HG02970 (cell line): ENCODE measurements around the gene ALDOC.
"Not testable (repeated sequence)": the region's sequence is repeated elsewhere in the genome, so short reads cannot be mapped to it uniquely, and the experiment has no call there.

Experiments used
- ATAC-seq: cut with Tn5 transposase; IDR thresholded peaks from one replicate; pipeline ENCODE4 v1.9.1; 2021; ENCODE audit warnings: mild to moderate bottlenecking, moderate library complexity, moderate number of reproducible peaks; ENCODE audit not compliant: unreplicated experiment, low FRiP score

The ALDOC gene

DNA sequence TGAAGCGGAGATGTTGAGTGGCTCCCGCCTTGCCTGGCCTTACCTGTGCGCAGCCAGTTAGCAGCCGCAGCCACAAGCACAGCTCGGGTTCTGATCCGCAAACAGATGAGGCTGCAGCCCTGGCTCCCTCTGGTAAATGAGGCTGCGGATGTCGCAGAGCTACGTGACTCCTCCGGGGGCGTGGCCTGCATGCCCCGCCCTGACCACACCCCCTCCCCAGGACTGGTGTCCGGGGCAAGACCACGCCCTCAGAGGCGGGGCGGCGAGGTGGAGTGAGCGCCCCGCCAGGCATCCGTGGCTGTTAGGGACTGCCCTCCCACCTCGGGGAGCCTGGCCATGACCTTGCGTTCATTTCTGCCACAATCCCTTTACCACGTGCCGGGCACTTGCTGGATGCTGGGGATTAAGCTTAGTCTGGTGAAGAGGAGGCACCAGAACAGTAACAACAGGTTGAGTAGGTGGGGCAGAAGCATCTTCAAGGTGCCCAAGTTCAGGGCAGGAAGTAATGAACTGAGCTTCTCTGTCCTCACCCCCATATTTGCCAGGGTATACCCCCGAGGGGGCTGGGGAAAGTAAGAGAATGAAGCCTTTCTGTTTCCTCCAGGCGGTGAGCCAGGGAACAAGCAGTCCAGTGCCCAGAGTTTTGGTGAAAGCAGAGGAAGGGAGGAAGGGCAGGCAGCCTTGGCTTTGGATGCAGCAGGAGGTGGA, at the start of gene ALDOC:
Gene ALDOC, minus strand, starts transcription at position 138 of the 708 bp plus-strand sequence. CDS start 1,363 bp downstream, outside the sequence.
- ATAC-seq: peak; percentile 82

DNA sequence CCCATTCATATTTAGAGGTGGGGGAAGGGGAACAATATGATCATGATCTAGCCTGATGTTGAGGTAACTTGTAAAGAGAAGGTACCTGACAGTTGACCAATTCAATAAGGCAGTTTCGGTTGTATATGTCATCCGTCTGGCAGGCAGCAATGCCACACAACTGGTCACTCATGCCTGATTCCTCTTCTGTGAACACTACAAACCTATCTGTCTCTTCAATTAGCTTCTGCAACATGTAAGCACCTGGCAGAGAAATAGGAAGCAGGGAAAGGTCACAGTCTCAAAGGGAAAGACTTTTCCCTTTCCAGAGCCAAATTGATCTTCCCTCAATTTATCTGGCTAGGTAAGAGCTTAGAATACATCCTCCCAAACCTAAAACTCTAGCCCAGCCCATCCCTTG, 47.5 kb upstream of the ALDOC start:
- ATAC-seq: no peak

GRCh38 chr17:28623696-28624095, 47.0 kb upstream of the ALDOC start:
- no peak for ATAC-seq

DNA sequence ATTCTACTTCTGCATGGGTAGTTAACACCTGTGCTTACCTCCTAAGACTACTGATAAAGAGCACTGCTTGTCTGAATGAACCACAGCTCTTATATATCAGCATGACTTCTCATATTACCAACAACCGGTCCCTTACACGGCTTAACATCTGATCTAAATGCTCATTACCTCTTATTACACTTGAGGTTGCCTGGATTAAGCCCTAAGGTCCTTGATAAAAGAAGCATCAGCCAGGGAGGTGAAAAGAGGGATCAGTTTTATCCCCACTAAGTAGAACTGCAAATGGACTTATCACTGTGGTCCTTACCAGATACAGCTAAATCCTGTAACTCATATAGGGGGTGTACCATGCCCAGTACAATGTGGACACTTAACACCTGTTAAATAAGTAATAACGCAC, 45.5 kb upstream of the ALDOC start:
- ATAC-seq: no peak

GRCh38 chr17:28620010-28620409, 43.3 kb upstream of the ALDOC start:
- no peak for ATAC-seq

DNA sequence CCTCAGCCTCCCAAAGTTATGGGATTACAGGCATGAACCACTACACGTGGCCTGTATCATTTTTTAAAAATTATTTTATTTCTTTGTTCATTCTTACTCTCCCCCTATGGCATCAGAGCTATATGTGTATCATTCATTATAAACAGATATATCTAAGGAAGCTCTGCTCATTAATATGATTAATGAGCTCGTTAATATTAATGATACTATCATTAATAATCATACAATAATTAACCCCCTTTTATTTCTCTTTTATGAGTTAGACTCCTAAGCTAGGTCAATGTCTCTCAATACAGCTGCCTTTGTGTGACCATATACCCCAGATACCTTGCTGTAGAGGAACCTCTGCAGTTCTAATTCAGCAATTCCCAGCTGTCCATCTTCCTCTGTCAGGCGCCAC, 41.8 kb upstream of the ALDOC start:
- ATAC-seq: no peak

DNA sequence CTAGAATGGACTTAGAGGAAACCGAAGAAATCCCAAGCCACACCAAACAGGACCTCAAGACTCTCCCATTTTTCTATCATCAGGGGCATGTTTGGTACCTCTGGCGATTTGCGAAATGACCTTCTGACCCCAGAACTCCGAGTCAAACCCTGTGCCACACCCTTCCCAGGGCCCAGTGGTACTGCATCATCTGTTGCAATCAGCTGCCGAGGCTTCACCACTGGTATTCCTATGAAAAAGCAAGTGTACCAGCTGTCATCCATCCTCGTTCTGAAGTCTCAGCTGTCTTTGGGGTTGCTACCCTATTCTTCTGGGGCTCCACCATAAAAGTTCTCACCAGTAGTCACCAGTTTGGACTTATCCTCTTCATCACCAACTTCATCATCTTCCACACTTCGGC, 39.6 kb upstream of the ALDOC start:
- ATAC-seq: no peak

- ATAC-seq: no peak
These were observed 38.7 kb upstream of the ALDOC start for GRCh38 chr17:28615260-28615940.

- ATAC-seq: no peak
These were observed 37.3 kb upstream of the ALDOC start, which contains the start of gene RSKR for GRCh38 chr17:28613931-28614381. RSKR (minus strand) TSS chr17:28614185; CDS start chr17:28614161, 24 bp downstream.

DNA sequence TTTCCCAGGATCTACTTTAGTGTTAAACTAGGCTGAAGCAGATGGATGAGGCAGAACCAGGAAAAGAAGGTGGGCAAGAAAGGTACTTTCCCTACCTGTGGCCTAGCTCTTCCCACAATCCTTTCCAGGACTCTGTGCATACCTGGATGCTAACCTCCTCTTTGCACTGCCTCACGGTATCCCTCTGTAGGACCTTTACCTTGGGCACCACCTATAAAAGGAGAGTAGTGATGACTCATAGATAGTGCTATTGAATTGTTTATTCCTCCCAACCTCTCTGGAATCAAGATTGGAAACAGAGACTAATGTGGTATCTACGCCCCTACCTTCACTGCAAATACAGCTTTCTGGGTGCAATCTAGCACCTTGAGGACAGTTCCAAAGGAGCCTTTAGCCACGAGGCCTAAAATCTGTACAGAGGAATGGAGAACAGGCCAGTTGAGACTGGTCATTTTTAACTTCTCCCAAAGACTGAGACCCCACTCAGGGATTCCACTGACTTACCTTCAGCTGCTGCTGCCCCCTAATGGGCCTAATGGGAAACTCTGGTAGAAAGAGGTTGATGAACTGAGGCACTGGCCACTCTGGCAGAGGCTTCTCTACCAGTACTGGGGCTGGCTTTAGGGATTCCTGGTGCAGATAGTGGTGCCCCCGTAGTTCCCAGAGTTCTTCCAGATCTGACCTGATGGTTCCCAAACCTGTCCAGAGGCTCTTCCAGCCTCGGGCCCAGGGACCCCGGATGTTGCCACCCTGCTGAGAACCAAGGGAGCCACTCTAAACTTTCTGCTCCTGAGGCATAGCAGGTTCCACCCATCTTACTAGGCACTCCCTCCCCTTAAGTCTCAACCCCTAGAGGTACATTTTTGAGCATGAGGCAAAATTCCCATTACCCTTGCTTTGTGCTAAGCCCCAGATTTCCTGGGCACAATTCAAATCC, 36.5 kb upstream of the ALDOC start:
- no peak for ATAC-seq

DNA sequence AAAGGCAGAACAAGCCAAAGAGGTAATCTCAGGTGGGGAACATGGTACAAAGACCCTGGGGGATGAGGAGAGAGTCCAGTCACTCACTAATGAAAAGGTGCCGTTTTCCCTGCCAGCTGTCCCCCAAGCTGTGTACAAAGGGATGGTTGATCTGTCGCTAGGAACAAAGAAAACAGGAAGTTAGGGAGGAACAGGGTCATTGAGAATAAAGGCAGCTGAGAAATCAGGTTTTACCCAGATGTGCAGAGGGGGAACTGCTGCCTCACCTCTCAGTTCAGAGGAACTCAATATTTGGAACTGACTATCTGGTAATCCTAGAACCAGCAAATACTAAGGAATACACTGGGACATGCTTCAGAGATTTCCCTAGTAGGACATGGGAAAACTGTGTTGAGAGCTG, 35.8 kb upstream of the ALDOC start:
- ATAC-seq: no peak

DNA sequence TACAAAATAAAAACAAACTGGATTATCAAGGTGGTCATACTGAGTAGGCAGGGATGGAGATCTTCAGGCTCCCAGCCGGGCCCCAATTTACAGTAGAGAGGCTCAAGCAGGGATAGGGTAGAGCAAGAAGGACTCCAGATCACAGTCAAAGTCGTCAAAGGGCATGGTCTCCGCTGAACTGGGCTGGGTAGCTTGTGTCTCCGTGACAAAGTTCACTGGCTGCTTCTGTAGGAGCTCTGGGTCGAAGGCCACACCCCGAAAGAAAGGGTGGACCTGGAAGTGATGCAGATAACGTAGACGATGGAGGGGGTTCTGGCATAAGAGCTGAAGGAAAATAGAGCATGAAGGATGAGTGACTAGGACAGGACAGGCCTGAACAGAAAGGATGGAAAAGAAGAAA, 33.7 kb upstream of the ALDOC start:
- ATAC-seq: no peak

GRCh38 chr17:28604031-28604430, 27.3 kb upstream of the ALDOC start:
- not testable (repeated sequence) for ATAC-seq

- ATAC-seq: peak; percentile 32
These were observed 22.9 kb upstream of the ALDOC start for GRCh38 chr17:28599311-28600184.

- ATAC-seq: peak; percentile 85
These were observed 22.2 kb upstream of the ALDOC start, which contains the start of gene SPAG5 for GRCh38 chr17:28598799-28599310. SPAG5 (minus strand) TSS chr17:28599025; CDS start chr17:28598946, 79 bp downstream.

DNA sequence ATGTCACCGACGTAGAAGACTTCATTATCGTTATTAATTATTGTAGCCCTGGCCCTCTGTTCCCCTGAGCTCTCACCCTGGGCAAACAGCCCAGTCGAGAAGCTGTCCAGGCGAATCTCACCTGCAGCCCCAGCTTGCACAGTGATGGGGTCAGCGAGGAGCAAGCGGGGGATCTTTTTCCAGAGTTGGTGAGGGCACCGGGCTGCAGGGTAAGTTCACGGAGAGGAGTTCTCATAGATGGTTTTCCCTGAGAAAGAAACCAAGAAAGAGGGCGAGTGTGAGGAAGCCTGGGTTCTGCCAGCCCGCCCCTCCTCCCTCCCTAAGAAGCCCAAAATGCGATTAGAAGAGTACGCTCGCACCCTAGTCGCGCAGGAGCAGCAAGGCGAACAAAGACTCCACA, 21.7 kb upstream of the ALDOC start:
- ATAC-seq: no peak

DNA sequence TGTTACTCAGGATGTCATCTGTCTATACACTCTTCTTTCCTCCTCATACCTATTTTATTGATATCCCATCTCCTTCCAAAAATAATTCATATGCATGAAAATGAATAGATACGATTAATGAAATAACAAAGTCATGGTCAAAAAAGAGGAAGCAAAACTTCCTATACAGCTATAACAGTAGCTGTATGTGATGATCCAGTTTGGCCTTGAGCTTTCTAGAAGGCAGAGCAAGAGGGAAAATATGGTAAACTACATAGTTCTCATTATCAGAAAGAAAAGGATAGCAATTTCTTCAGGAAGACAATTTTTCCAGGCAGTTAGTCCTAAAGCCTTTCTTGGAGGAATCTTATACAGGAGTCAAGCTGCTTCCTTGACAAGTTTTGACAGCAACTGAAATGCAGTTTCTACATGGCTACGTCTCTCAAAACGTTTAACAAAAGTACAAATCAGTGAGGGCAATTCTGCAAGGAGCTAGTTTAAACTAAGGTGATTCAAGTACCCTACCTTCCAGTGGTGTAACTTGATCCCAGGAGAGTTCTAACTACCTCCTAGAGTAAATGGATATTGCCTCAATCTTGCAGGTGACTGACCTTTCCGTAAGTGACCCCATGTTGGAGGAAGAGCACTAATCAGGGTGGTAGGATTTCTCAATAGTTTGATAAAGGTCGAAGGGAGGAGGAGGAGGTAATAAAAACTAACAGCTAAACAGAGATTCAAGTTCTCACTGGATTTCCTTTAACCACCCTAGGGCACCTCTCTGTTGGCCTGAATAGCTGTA, 21.1 kb upstream of the ALDOC start:
- no peak for ATAC-seq

DNA sequence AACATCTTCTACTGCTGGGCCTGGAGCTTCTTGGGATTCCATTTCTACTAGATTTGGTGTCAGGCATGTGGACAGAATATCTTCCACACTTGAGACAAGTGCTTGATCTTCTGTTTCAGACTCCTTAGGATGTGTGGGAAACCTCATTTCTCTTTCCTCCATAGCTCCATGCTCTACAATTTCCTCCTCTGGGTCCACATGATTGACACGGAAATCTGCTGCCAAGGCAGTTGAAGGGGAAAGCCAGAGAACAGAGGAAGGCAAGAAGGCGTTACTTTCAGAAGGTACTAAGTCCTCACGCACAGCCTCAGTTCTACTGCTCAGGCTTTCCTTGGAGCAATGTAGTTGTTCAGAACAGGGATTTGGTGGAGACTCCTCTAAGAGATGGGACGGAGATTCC, 15.6 kb upstream of the ALDOC start:
- ATAC-seq: no peak

- no peak for ATAC-seq
These were observed 9.2 kb upstream of the ALDOC start for GRCh38 chr17:28585851-28586250.
